HepG2 (cell line): ENCODE measurements around the gene TSSK6. TPM values are rescaled to one million over a fixed set of nuclear protein-coding genes. Genes with fewer than 3 reads are reported as not detected.

Experiments used
- ATAC-seq: fragments of 200-7000 bp; cut with Tn5 transposase; 3 replicates; pipeline ENCODE4 v1.9.1; 2020; ENCODE audit warnings: mild to moderate bottlenecking, moderate library complexity
- BruUV-seq: library from RNA; stranded (reverse); fragments of 400-500 nt; replicated peaks from 2 replicates; lab custom pipeline; 2021; lab: Mats Ljungman, UMichigan
- CTCF ChIA-PET: fragments of 300-600 bp; formaldehyde crosslinking; extraction: SDS; loops from one replicate; lab custom pipeline; 2021; ENCODE audit warnings: low total read pairs, inconsistent platforms, low intra/inter-chr PET ratio; lab: Yijun Ruan, JAX
- POLR2A ChIA-PET: fragments of 350-600 bp; sonication (Branson Sonifier 250); formaldehyde crosslinking; loops from one replicate; lab custom pipeline; 2020; ENCODE audit warnings: antibody characterized with exemption, inconsistent platforms; lab: Yijun Ruan, JAX
- DNase-seq: peaks from one replicate; pipeline ENCODE4 v3.0.0-alpha.2; 2015; ENCODE audit warnings: low spot score
- FAIRE-seq: peaks from 3 replicates; lab custom pipeline; 2011; peaks lifted over from hg19 to GRCh38; lab: Jason Lieb, UNC
- H2AFZ ChIP-seq: one replicate; pipeline ENCODE4 v1.6.1; 2011; ENCODE audit warnings: low read length, inconsistent platforms
- H3K27ac ChIP-seq: fragments of 300-600 bp; 3 replicates; pipeline ENCODE4 v1.8.0; 2011; ENCODE audit warnings: mixed run types, mild to moderate bottlenecking, mixed read lengths, low read length, inconsistent platforms; ENCODE audit not compliant: insufficient read depth; ENCODE audit errors: extremely low read length
- H3K27me3 ChIP-seq, 2 experiments: fragments of 200-600 bp in 1 of 2; 2 replicates in 1 of 2; 3 replicates in 1 of 2; pipeline versions ENCODE4 v1.6.0 to v1.8.0; 2011; ENCODE audit warnings: low read length in 2 of 2, mild to moderate bottlenecking in 2 of 2, moderate library complexity in 2 of 2, inconsistent platforms in 1 of 2; ENCODE audit not compliant: insufficient read depth in 2 of 2, control insufficient read depth in 1 of 2
- H3K36me3 ChIP-seq, 2 experiments: fragments of 200-600 bp in 1 of 2; replicated peaks in 1 of 2; 2 replicates in 1 of 2; 3 replicates in 1 of 2; pipeline versions ENCODE4 v1.5.1 to v1.8.0; 2011; ENCODE audit warnings: low read length in 2 of 2, inconsistent platforms in 1 of 2; ENCODE audit not compliant: insufficient read depth in 2 of 2, control insufficient read depth in 1 of 2
- H3K4me1 ChIP-seq: 2 replicates; pipeline ENCODE4 v1.5.1; 2012; ENCODE audit warnings: low read length, inconsistent platforms; ENCODE audit not compliant: insufficient read depth
- H3K4me2 ChIP-seq: 2 replicates; pipeline ENCODE4 v1.6.0; 2011; ENCODE audit warnings: low read depth, low read length, inconsistent platforms
- H3K4me3 ChIP-seq, 3 experiments: fragments of 200-600 bp in 1 of 3; sonication (generic), shearing (Covaris generic) in 1 of 3; replicated peaks in 1 of 3; 2 replicates each; pipeline ENCODE4 v1.5.1; 2011 to 2016; ENCODE audit warnings: low read length in 3 of 3, inconsistent platforms in 2 of 3, low read depth in 2 of 3, mild to moderate bottlenecking in 2 of 3, control low read depth in 1 of 3, mixed read lengths in 1 of 3; ENCODE audit not compliant: insufficient read depth in 1 of 3
- H3K79me2 ChIP-seq: one replicate; pipeline ENCODE4 v1.6.1; 2011; ENCODE audit warnings: low read length, inconsistent platforms; ENCODE audit not compliant: insufficient read depth
- H3K9ac ChIP-seq: 2 replicates; pipeline ENCODE4 v1.6.0; 2011; ENCODE audit warnings: mild to moderate bottlenecking, low read depth, low read length, inconsistent platforms; ENCODE audit not compliant: insufficient read depth
- H3K9me3 ChIP-seq: 2 replicates; pipeline ENCODE4 v1.5.1; 2012; ENCODE audit warnings: mild to moderate bottlenecking, low read length
- H4K20me1 ChIP-seq: 2 replicates; pipeline ENCODE4 v1.6.0; 2011; ENCODE audit warnings: inconsistent platforms, mild to moderate bottlenecking, low read length, moderate library complexity; ENCODE audit not compliant: insufficient read depth
- CAMTA2 ChIP-seq: sonication (generic); formaldehyde crosslinking; IDR thresholded peaks from 2 replicates; pipeline ENCODE4 v1.4.0; 2020; ENCODE audit warnings: mild to moderate bottlenecking, missing genetic modification reagents, borderline replicate concordance
- CREB3 ChIP-seq: sonication (generic); formaldehyde crosslinking; IDR thresholded peaks from 2 replicates; pipeline ENCODE4 v1.5.0; 2020; ENCODE audit warnings: missing genetic modification reagents
- DNMT1 ChIP-seq: sonication (generic); formaldehyde crosslinking; IDR thresholded peaks from 2 replicates; pipeline ENCODE4 v1.5.1; 2020; ENCODE audit warnings: mild to moderate bottlenecking, missing genetic modification reagents
- NFIC ChIP-seq: IDR thresholded peaks from 2 replicates; pipeline ENCODE4 v1.6.1; 2012; ENCODE audit warnings: mild to moderate bottlenecking, low read length, inconsistent platforms
- RAD21 ChIP-seq: fragments of 450-650 bp; formaldehyde crosslinking; IDR thresholded peaks from 2 replicates; pipeline ENCODE4 v1.5.0; 2020; ENCODE audit warnings: mild to moderate bottlenecking
- ZBTB49 ChIP-seq: sonication (generic); formaldehyde crosslinking; IDR thresholded peaks from 2 replicates; pipeline ENCODE4 v1.4.0; 2020; ENCODE audit warnings: missing genetic modification reagents, borderline replicate concordance
- ZMYM4 ChIP-seq: sonication (generic); formaldehyde crosslinking; IDR thresholded peaks from 2 replicates; pipeline ENCODE4 v1.8.1; 2023; ENCODE audit warnings: mild to moderate bottlenecking, missing genetic modification reagents
- ZNF678 ChIP-seq: sonication (generic); formaldehyde crosslinking; IDR thresholded peaks from 2 replicates; pipeline ENCODE4 v1.4.0; 2020; ENCODE audit warnings: mild to moderate bottlenecking, missing genetic modification reagents
- ZNF879 ChIP-seq: sonication (generic); formaldehyde crosslinking; IDR thresholded peaks from 2 replicates; pipeline ENCODE4 v1.8.1; 2023; ENCODE audit warnings: missing genetic modification reagents
- WGBS: methylation state at CpG from one replicate; pipeline ENCODE4 v1.1.6; 2017; ENCODE audit warnings: low lambda C conversion rate; 5-methylcytosine and 5-hydroxymethylcytosine counted together
- in situ Hi-C: cut with HindIII; loops from 2 replicates; pipeline ENCODE4 v1.10.0; 2017; ENCODE audit warnings: low pct_unique_long_range_greater_than_20kb; ENCODE audit not compliant: extremely low pct_ligation_motif_present
- intact Hi-C: fragments of 100-400 bp; cut with micrococcal nuclease; formaldehyde crosslinking; loops from one replicate; pipeline ENCODE4 v1.10.0; 2022; ENCODE audit not compliant: unreplicated experiment
- polyA plus RNA-seq, 8 experiments: library from polyadenylated mRNA; depleted of rRNA in 3 of 8; stranded (reverse) in 7 of 8; unstranded in 1 of 8; fragments of >200 nt; fragmentation: Illumina TruSeq in 4 of 8; extraction: Trizol in 4 of 8; gene quantifications; 2 replicates each; pipeline versions ENCODE4 v1.2.1 to v1.2.3, GENCODE V29; 2011 to 2016; ENCODE audit warnings: low read depth in 4 of 8, missing spikeins in 1 of 8, mixed read lengths in 1 of 8; ENCODE audit not compliant: insufficient read depth in 1 of 8
- total RNA-seq, 5 experiments: library from RNA; depleted of rRNA; stranded (reverse); fragments of >200 nt; fragmentation: Illumina TruSeq; extraction: Trizol; gene quantifications; 2 replicates each; pipeline ENCODE4 v1.2.3, GENCODE V29; 2016; ENCODE audit warnings: low read depth in 1 of 5
- TF ChIP-seq, protein P1 (sequence below): sonication (generic); formaldehyde crosslinking; IDR thresholded peaks from 2 replicates; pipeline ENCODE4 v1.5.1; 2020; ENCODE audit warnings: mild to moderate bottlenecking, missing genetic modification reagents, borderline replicate concordance

The TSSK6 gene
- total and polyA plus RNA-seq, 2 of the 13 experiments (the other 11 are each of a cell fraction or from before 2014, with no cell fraction given), result 0.71 to 1.2 TPM

GRCh38 chr19:19532806-19533701 is 17.7 kb upstream of the TSSK6 start (continued):
- TF ChIP-seq ZBTB49, result no peak
- TF ChIP-seq CAMTA2 (CRISPR knock-in tag), result no peak
- TF ChIP-seq ZNF678 (CRISPR knock-in tag), result no peak
- TF ChIP-seq ZNF879, result no peak
- no peak for TF ChIP-seq RAD21 (CRISPR knock-in tag)

DNA sequence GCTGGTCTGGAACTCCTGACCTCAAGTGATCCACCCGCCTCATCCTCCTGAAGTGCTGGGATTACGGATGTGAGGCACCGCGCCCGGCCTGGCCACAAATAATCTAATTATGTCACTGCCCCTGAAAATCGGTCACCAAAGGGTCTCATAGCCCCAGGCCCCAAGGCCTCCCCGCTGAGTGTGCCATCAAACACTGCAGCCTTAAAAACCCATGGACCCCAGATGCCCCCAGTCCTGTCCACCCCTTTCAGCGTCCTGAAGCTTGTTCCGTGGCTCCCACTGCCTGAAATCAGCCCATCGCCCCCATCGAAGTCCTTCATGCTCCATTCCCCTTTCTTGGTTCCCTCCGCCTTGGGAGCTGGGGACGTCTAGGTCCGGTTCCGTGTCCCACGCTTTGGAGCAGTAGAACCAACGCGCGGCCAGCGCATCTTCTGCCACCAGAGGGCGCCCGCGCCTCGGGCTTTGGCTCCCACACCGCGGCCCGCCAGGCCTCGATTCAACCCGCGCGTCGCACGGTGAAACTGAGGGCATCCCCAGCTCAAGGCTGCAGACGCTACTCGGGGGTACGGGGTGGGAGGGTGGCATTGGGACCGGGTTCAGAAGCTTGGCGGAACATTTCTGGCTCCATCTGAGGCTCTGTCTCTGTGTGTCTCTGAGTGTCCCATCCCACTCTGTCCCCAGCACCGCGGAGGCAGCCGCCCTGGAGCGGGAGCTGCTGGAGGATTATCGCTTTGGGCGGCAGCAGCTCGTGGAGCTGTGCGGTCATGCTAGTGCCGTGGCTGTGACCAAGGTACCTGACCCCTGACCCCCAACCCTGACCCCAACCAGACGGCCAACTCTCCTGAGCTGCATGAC is 16.8 kb upstream of the TSSK6 start:
- POLR2A ChIA-PET, result interaction anchor here (0.7 to 1.0 kb wide), 2 partner anchors 16 to 112 kb away, joined by 3 read pairs; partner anchors contain the start of gene NDUFA13
- no peak overlapping the region for H3K27ac ChIP-seq
- ATAC-seq (peak; percentile 73), FAIRE-seq (no peak), DNase-seq (peak; percentile 30)
- H3K9me3 ChIP-seq, result no peaks in the 10 kb centered on the region
- peak overlapping the region; percentile 13; the same call in 1 of the 2 replicates for H3K4me2 ChIP-seq
- intact Hi-C loops (loop anchor here (5.0 kb wide), 2 partner anchors 110 to 425 kb away; partner anchors contain the start of gene GMIP), in situ Hi-C loops (loop anchor here (25.0 kb wide), 1 partner anchor 430 kb away; no protein-coding TSS in a partner anchor)
- peaks cover 4% of the 10 kb centered on the region; the same call in 1 of the 2 replicates for H3K4me1 ChIP-seq
- H3K9ac ChIP-seq, result no peak overlapping the region
- H3K4me3 ChIP-seq, result no peak overlapping the region
- WGBS, result 20% methylated on average over 33 of the region's 48 CpGs
- no peaks in the 10 kb centered on the region for H4K20me1 ChIP-seq
- H3K36me3 ChIP-seq, result peaks cover 0 to 12% of the 10 kb centered on the region in 2 experiments; a peak in 3 of 5 replicates
- CTCF ChIA-PET, result interaction anchor here (1.2 to 2.6 kb wide), 3 partner anchors 22 to 427 kb away, joined by 3 to 23 read pairs (median 4); partner anchors contain the start of gene GMIP
- no TSS peak for BruUV-seq
- H2AFZ ChIP-seq, result no peak overlapping the region
- H3K79me2 ChIP-seq, result no peaks in the 10 kb centered on the region
- no peaks in the 10 kb centered on the region for H3K27me3 ChIP-seq
- TF ChIP-seq CREB3 (CRISPR knock-in tag) (no peak), DNMT1 (CRISPR knock-in tag) (no peak), NFIC (no peak), ZMYM4 (no peak)
- TF ChIP-seq, protein P1, sequence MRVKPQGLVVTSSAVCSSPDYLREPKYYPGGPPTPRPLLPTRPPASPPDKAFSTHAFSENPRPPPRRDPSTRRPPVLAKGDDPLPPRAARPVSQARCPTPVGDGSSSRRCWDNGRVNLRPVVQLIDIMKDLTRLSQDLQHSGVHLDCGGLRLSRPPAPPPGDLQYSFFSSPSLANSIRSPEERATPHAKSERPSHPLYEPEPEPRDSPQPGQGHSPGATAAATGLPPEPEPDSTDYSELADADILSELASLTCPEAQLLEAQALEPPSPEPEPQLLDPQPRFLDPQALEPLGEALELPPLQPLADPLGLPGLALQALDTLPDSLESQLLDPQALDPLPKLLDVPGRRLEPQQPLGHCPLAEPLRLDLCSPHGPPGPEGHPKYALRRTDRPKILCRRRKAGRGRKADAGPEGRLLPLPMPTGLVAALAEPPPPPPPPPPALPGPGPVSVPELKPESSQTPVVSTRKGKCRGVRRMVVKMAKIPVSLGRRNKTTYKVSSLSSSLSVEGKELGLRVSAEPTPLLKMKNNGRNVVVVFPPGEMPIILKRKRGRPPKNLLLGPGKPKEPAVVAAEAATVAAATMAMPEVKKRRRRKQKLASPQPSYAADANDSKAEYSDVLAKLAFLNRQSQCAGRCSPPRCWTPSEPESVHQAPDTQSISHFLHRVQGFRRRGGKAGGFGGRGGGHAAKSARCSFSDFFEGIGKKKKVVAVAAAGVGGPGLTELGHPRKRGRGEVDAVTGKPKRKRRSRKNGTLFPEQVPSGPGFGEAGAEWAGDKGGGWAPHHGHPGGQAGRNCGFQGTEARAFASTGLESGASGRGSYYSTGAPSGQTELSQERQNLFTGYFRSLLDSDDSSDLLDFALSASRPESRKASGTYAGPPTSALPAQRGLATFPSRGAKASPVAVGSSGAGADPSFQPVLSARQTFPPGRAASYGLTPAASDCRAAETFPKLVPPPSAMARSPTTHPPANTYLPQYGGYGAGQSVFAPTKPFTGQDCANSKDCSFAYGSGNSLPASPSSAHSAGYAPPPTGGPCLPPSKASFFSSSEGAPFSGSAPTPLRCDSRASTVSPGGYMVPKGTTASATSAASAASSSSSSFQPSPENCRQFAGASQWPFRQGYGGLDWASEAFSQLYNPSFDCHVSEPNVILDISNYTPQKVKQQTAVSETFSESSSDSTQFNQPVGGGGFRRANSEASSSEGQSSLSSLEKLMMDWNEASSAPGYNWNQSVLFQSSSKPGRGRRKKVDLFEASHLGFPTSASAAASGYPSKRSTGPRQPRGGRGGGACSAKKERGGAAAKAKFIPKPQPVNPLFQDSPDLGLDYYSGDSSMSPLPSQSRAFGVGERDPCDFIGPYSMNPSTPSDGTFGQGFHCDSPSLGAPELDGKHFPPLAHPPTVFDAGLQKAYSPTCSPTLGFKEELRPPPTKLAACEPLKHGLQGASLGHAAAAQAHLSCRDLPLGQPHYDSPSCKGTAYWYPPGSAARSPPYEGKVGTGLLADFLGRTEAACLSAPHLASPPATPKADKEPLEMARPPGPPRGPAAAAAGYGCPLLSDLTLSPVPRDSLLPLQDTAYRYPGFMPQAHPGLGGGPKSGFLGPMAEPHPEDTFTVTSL (CRISPR knock-in tag), result no peak
